SU-DHL-6 (cell line): Measurements from ENCODE around the gene DCTN2.

Source experiments
- EZH2phosphoT487 ChIP-seq: fragments of 200-600 bp; sonication (generic), shearing (Covaris generic); conservative IDR thresholded peaks from 2 replicates; pipeline ENCODE4 v1.6.1; 2018; ENCODE audit warnings: mild to moderate bottlenecking, antibody characterized with exemption, low read length, moderate library complexity, mixed read lengths
- TF ChIP-seq, protein P1 (sequence below): fragments of 200-600 bp; sonication (generic); IDR thresholded peaks from one replicate; pipeline ENCODE4 v1.5.1; 2017; ENCODE audit warnings: antibody characterized with exemption, mild to moderate bottlenecking, low read length, moderate library complexity; ENCODE audit not compliant: insufficient read depth, poor library complexity, severe bottlenecking

DNA sequence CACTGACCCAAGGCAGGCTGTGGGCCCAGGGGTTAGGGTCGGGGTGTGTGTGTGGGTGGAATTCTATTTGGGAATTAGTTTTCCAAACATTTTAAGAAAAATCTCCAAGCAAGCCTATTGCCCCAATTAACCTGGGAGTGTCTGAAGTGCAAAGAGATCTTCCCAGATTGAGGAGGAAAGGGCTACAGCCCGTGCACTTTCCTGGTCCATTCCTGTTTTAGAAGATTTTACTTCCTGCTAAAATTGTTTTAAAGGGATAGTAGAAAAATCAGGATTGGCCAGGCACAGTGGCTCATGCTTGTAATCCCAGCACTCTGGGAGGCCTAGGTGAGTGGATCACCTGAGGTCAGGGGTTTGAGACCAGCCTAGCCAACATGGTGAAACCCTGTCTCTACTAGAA, 5.3 kb downstream of the DCTN2 start:
- TF ChIP-seq, protein P1, sequence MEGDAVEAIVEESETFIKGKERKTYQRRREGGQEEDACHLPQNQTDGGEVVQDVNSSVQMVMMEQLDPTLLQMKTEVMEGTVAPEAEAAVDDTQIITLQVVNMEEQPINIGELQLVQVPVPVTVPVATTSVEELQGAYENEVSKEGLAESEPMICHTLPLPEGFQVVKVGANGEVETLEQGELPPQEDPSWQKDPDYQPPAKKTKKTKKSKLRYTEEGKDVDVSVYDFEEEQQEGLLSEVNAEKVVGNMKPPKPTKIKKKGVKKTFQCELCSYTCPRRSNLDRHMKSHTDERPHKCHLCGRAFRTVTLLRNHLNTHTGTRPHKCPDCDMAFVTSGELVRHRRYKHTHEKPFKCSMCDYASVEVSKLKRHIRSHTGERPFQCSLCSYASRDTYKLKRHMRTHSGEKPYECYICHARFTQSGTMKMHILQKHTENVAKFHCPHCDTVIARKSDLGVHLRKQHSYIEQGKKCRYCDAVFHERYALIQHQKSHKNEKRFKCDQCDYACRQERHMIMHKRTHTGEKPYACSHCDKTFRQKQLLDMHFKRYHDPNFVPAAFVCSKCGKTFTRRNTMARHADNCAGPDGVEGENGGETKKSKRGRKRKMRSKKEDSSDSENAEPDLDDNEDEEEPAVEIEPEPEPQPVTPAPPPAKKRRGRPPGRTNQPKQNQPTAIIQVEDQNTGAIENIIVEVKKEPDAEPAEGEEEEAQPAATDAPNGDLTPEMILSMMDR: no peak
- no peak for TF ChIP-seq EZH2phosphoT487
